HCT116 (cell line): Measurements from ENCODE around the gene SLC35G3.
"Not testable (repeated sequence)": the region's sequence is repeated elsewhere in the genome, so short reads cannot be mapped to it uniquely, and the experiment has no call there.

Source experiments
- CTCF ChIP-seq, 3 experiments: fragments of 200-600 bp in 1 of 3; sonication (generic) in 1 of 3; IDR thresholded peaks in 2 of 3; conservative IDR thresholded peaks in 1 of 3; 2 replicates each; pipeline ENCODE4 v1.5.1; 2012 to 2017; ENCODE audit warnings: low read depth in 2 of 3, low read length in 2 of 3, antibody characterized with exemption in 1 of 3, borderline replicate concordance in 1 of 3, control low read depth in 1 of 3, mild to moderate bottlenecking in 1 of 3, mixed read lengths in 1 of 3, mixed run types in 1 of 3, moderate library complexity in 1 of 3; ENCODE audit not compliant: insufficient read depth in 1 of 3
- ELF1 ChIP-seq: IDR thresholded peaks from 2 replicates; pipeline ENCODE4 v1.6.1; 2012; ENCODE audit warnings: low read depth, borderline replicate concordance
- EZH2phosphoT487 ChIP-seq: fragments of 200-600 bp; IDR thresholded peaks from 2 replicates; pipeline ENCODE4 v1.6.1; 2018; ENCODE audit warnings: antibody characterized with exemption, borderline replicate concordance
- POLR2A ChIP-seq: IDR thresholded peaks from 2 replicates; pipeline ENCODE4 v1.7.0; 2011; ENCODE audit warnings: borderline replicate concordance; ENCODE audit not compliant: insufficient read depth, insufficient read length; ENCODE audit errors: extremely low read depth
- RAD21 ChIP-seq: IDR thresholded peaks from 2 replicates; pipeline ENCODE4 v1.6.1; 2012; ENCODE audit warnings: low read depth, mild to moderate bottlenecking
- ZFX ChIP-seq: fragments of 450-650 bp; IDR thresholded peaks from 2 replicates; pipeline ENCODE4 v1.6.1; 2017
- TF ChIP-seq, protein P1 (sequence below): IDR thresholded peaks from 2 replicates; pipeline ENCODE4 v1.6.1; 2012

GRCh38 chr17:35172321-35172720 is 21.9 kb downstream of the SLC35G3 start:
- not testable (repeated sequence) for TF ChIP-seq CTCF (IDR thresholded peaks at IDR 0.05 in 2 of 3, conservative IDR thresholded peaks at IDR 0.05 in 1 of 3; ENCODE audit: borderline replicate concordance in 1 of 3, insufficient read depth in 1 of 3, low read depth in 2 of 3, low read length in 2 of 3); EZH2phosphoT487; RAD21; POLR2A; ZFX; ELF1
- TF ChIP-seq, protein P1, sequence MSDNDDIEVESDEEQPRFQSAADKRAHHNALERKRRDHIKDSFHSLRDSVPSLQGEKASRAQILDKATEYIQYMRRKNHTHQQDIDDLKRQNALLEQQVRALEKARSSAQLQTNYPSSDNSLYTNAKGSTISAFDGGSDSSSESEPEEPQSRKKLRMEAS: not testable (repeated sequence)
